ENCODE measurements around the gene CTPS2. TPM values are rescaled to one million over a fixed set of nuclear protein-coding genes. Genes with fewer than 3 reads are reported as not detected.
"Not testable (repeated sequence)": the region's sequence is repeated elsewhere in the genome, so short reads cannot be mapped to it uniquely, and the experiment has no call there.

The CTPS2 gene
- total RNA-seq, 5 donors from 2014 or later (not counting 1 experiment from before 2014, with no cell fraction given): 5.2 to 6.7 (median 5.7) TPM

- H3K36me3 ChIP-seq (ENCODE audit: control insufficient read depth in 2 of 2, extremely low read depth in 1 of 2, insufficient read depth in 1 of 2, low read length in 1 of 2); H3K9me3 Mint-ChIP-seq; H3K4me3 Mint-ChIP-seq; H3K4me1 ChIP-seq (ENCODE audit: control insufficient read depth in 1 of 2, extremely low read depth in 1 of 2, insufficient read depth in 2 of 2, low read length in 2 of 2); H3K4me3 ChIP-seq (ENCODE audit: control insufficient read depth in 1 of 2, extremely low read depth in 1 of 2, low read length in 1 of 2); CTCF ChIA-PET; DNase-seq; H3K9me3 ChIP-seq; H3K27me3 ChIP-seq (replicated peaks in 1 of 2; ENCODE audit: control insufficient read depth in 2 of 2, extremely low read depth in 1 of 2, insufficient read depth in 2 of 2, low read length in 1 of 2); H3K27me3 Mint-ChIP-seq; ATAC-seq (replicated peaks in 1 of 4); H3K27ac ChIP-seq (ENCODE audit: low read length); H3K27ac Mint-ChIP-seq: not testable (repeated sequence)
- peaks cover 6 to 17% (median 17%) of the 10 kb centered on the region in 3 donors for H3K4me1 Mint-ChIP-seq
- no CpG with 5 or more reads among the region's 3 CpGs for WGBS (ENCODE audit: insufficient coverage)
- peaks cover 13% of the 10 kb centered on the region for H3K36me3 Mint-ChIP-seq
- POLR2A ChIA-PET: interaction anchor here in 1 of 2 donors (0.6 kb wide), 1 partner anchor 20 kb away, joined by 3 read pairs; no protein-coding TSS in a partner anchor
These were observed 101.8 kb downstream of the CTPS2 start for GRCh38 chrX:16610654-16611053.

DNA sequence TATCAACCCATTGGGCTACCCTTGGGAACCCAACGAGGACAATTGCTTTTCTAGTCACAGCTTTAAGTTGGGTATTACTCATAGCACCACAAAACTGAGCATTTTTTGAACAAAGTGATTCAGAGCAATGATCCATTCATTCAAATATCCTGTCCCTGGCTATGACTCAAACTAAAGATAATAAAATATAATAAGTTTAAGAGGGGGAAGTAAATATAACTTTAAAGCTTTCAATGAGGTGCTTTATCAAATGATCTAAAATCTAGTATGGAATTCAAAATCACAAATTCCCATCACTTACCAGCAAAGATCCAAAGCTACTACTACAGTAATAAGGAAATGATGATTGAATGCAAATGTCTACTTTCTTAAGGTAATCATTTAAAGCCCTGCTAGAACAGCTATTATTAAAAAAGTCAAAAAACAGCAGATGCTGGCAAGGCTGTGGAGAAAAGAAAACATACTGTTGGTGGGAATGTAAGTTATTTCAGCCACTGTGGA is 102.3 kb downstream of the CTPS2 start:
- peaks cover 0 to 4% of the 10 kb centered on the region in 2 donors for H3K27me3 Mint-ChIP-seq
- H3K27ac Mint-ChIP-seq: no peak overlapping the region
- POLR2A ChIA-PET: interaction anchor here in 1 of 2 donors (0.6 kb wide), 1 partner anchor 21 kb away, joined by 3 read pairs; no protein-coding TSS in a partner anchor
- peaks cover 6 to 19% (median 19%) of the 10 kb centered on the region in 3 donors for H3K4me1 Mint-ChIP-seq
- no peak overlapping the region for H3K27ac ChIP-seq (ENCODE audit: low read length)
- H3K4me1 ChIP-seq (ENCODE audit: control insufficient read depth in 1 of 2, extremely low read depth in 1 of 2, insufficient read depth in 2 of 2, low read length in 2 of 2): peaks cover 4 to 11% of the 10 kb centered on the region in 2 experiments
- CTCF ChIA-PET: no interaction called here
- H3K36me3 ChIP-seq (ENCODE audit: control insufficient read depth in 2 of 2, extremely low read depth in 1 of 2, insufficient read depth in 1 of 2, low read length in 1 of 2): no peaks in the 10 kb centered on the region
- no peak overlapping the region for H3K4me3 ChIP-seq (ENCODE audit: control insufficient read depth in 1 of 2, extremely low read depth in 1 of 2, low read length in 1 of 2)
- no peak overlapping the region for H3K4me3 Mint-ChIP-seq
- DNase-seq (no peak), ATAC-seq (replicated peaks in 1 of 4) (no peak)
- H3K27me3 ChIP-seq (replicated peaks in 1 of 2; ENCODE audit: control insufficient read depth in 2 of 2, extremely low read depth in 1 of 2, insufficient read depth in 2 of 2, low read length in 1 of 2): no peaks in the 10 kb centered on the region
- no CpG with 5 or more reads among the region's 1 CpG for WGBS (ENCODE audit: insufficient coverage)
- peaks cover 13% of the 10 kb centered on the region for H3K36me3 Mint-ChIP-seq
- no peaks in the 10 kb centered on the region for H3K9me3 ChIP-seq
- peaks cover 0 to 2% (median 0%) of the 10 kb centered on the region in 3 donors for H3K9me3 Mint-ChIP-seq

GRCh38 chrX:16606142-16606720 is 106.2 kb downstream of the CTPS2 start:
- ATAC-seq (replicated peaks in 1 of 4) (no peak), DNase-seq (no peak)
- Histone ChIP-seq H3K27me3 (replicated peaks in 1 of 2; ENCODE audit: control insufficient read depth in 2 of 2, extremely low read depth in 1 of 2, insufficient read depth in 2 of 2, low read length in 1 of 2) (no peaks in the 10 kb centered on the region), H3K4me3 (ENCODE audit: control insufficient read depth in 1 of 2, extremely low read depth in 1 of 2, low read length in 1 of 2) (no peak overlapping the region), H3K27ac (ENCODE audit: low read length) (no peak overlapping the region), H3K9me3 (no peaks in the 10 kb centered on the region), H3K4me1 (ENCODE audit: control insufficient read depth in 1 of 2, extremely low read depth in 1 of 2, insufficient read depth in 2 of 2, low read length in 2 of 2) (peaks cover 10 to 19% of the 10 kb centered on the region in 2 experiments), H3K36me3 (ENCODE audit: control insufficient read depth in 2 of 2, extremely low read depth in 1 of 2, insufficient read depth in 1 of 2, low read length in 1 of 2) (no peaks in the 10 kb centered on the region)
- CTCF ChIA-PET: no interaction called here
- Mint-ChIP-seq H3K9me3 (peaks cover 0 to 2% (median 0%) of the 10 kb centered on the region in 3 donors), H3K4me1 (peaks cover 34 to 44% (median 38%) of the 10 kb centered on the region in 3 donors), H3K27me3 (peaks cover 0 to 4% of the 10 kb centered on the region in 2 donors), H3K27ac (peak overlapping the region; percentile 80 to 91), H3K4me3 (no peak overlapping the region), H3K36me3 (no peaks in the 10 kb centered on the region)
- POLR2A ChIA-PET: no interaction called here
- WGBS (ENCODE audit: insufficient coverage): no CpG with 5 or more reads among the region's 4 CpGs

GRCh38 chrX:16604337-16604736 is 108.1 kb downstream of the CTPS2 start:
- Mint-ChIP-seq H3K9me3 (no peaks in the 10 kb centered on the region), H3K36me3 (no peaks in the 10 kb centered on the region), H3K4me3 (peak overlapping the region; percentile 55 to 70 (median 61)), H3K27ac (peak overlapping the region; percentile 95 to 97), H3K27me3 (peaks cover 0 to 4% of the 10 kb centered on the region in 2 donors), H3K4me1 (peaks cover 35 to 45% (median 38%) of the 10 kb centered on the region in 3 donors)
- ChIA-PET POLR2A (no interaction called here), CTCF (interaction anchor here in 1 of 2 donors (0.6 kb wide), 1 partner anchor 1248 kb away, joined by 5 read pairs; no protein-coding TSS in a partner anchor)
- Histone ChIP-seq H3K4me1 (ENCODE audit: control insufficient read depth in 1 of 2, extremely low read depth in 1 of 2, insufficient read depth in 2 of 2, low read length in 2 of 2) (peaks cover 10 to 19% of the 10 kb centered on the region in 2 experiments), H3K9me3 (no peaks in the 10 kb centered on the region), H3K27me3 (replicated peaks in 1 of 2; ENCODE audit: control insufficient read depth in 2 of 2, extremely low read depth in 1 of 2, insufficient read depth in 2 of 2, low read length in 1 of 2) (no peaks in the 10 kb centered on the region), H3K36me3 (ENCODE audit: control insufficient read depth in 2 of 2, extremely low read depth in 1 of 2, insufficient read depth in 1 of 2, low read length in 1 of 2) (no peaks in the 10 kb centered on the region), H3K4me3 (ENCODE audit: control insufficient read depth in 1 of 2, extremely low read depth in 1 of 2, low read length in 1 of 2) (no peak overlapping the region), H3K27ac (ENCODE audit: low read length) (peak overlapping the region; percentile 64)
- ATAC-seq (replicated peaks in 1 of 4) (peak in 3 of 4 experiments; percentile 18 to 35 (median 19)), DNase-seq (no peak)
- no CpG with 5 or more reads among the region's 2 CpGs for WGBS (ENCODE audit: insufficient coverage)

- Mint-ChIP-seq H3K27me3 (peaks cover 0 to 4% of the 10 kb centered on the region in 2 donors), H3K4me3 (peak overlapping the region; percentile 55 to 70 (median 61)), H3K4me1 (peaks cover 35 to 45% (median 38%) of the 10 kb centered on the region in 3 donors), H3K36me3 (no peaks in the 10 kb centered on the region), H3K9me3 (no peaks in the 10 kb centered on the region), H3K27ac (peak overlapping the region; percentile 95 to 97)
- Histone ChIP-seq H3K27ac (ENCODE audit: low read length) (peak overlapping the region; percentile 64), H3K9me3 (no peaks in the 10 kb centered on the region), H3K4me1 (ENCODE audit: control insufficient read depth in 1 of 2, extremely low read depth in 1 of 2, insufficient read depth in 2 of 2, low read length in 2 of 2) (peaks cover 10 to 19% of the 10 kb centered on the region in 2 experiments), H3K4me3 (ENCODE audit: control insufficient read depth in 1 of 2, extremely low read depth in 1 of 2, low read length in 1 of 2) (no peak overlapping the region), H3K27me3 (replicated peaks in 1 of 2; ENCODE audit: control insufficient read depth in 2 of 2, extremely low read depth in 1 of 2, insufficient read depth in 2 of 2, low read length in 1 of 2) (no peaks in the 10 kb centered on the region), H3K36me3 (ENCODE audit: control insufficient read depth in 2 of 2, extremely low read depth in 1 of 2, insufficient read depth in 1 of 2, low read length in 1 of 2) (no peaks in the 10 kb centered on the region)
- peak in 1 of 35 experiments; percentile 19 for DNase-seq
- ChIA-PET POLR2A (no interaction called here), CTCF (interaction anchor here in 1 of 2 donors (0.6 kb wide), 1 partner anchor 1247 kb away, joined by 5 read pairs; no protein-coding TSS in a partner anchor)
- WGBS (ENCODE audit: insufficient coverage): no CpG with 5 or more reads among the region's 4 CpGs
- ATAC-seq (replicated peaks in 1 of 4): peak; percentile 58 to 89 (median 86)
These were observed 108.6 kb downstream of the CTPS2 start for GRCh38 chrX:16603822-16604221.

GRCh38 chrX:16603235-16603634 is 109.2 kb downstream of the CTPS2 start:
- ATAC-seq (replicated peaks in 1 of 4); H3K36me3 ChIP-seq (ENCODE audit: control insufficient read depth in 2 of 2, extremely low read depth in 1 of 2, insufficient read depth in 1 of 2, low read length in 1 of 2); H3K9me3 Mint-ChIP-seq; H3K9me3 ChIP-seq; H3K27me3 ChIP-seq (replicated peaks in 1 of 2; ENCODE audit: control insufficient read depth in 2 of 2, extremely low read depth in 1 of 2, insufficient read depth in 2 of 2, low read length in 1 of 2); DNase-seq; CTCF ChIA-PET; POLR2A ChIA-PET; H3K36me3 Mint-ChIP-seq; H3K27me3 Mint-ChIP-seq; H3K4me3 ChIP-seq (ENCODE audit: control insufficient read depth in 1 of 2, extremely low read depth in 1 of 2, low read length in 1 of 2): not testable (repeated sequence)
- H3K4me1 Mint-ChIP-seq: peaks cover 35 to 45% (median 38%) of the 10 kb centered on the region in 3 donors
- no CpG with 5 or more reads among the region's 6 CpGs for WGBS (ENCODE audit: insufficient coverage)
- H3K27ac Mint-ChIP-seq: peak overlapping the region; percentile 95 to 97
- peak overlapping the region in 1 of 3 donors; percentile 55 for H3K4me3 Mint-ChIP-seq
- H3K27ac ChIP-seq (ENCODE audit: low read length): peak overlapping the region; percentile 64
- H3K4me1 ChIP-seq (ENCODE audit: control insufficient read depth in 1 of 2, extremely low read depth in 1 of 2, insufficient read depth in 2 of 2, low read length in 2 of 2): peaks cover 10 to 19% of the 10 kb centered on the region in 2 experiments

Data from T-cell (primary cell).